ENCODE results near the gene CPE.

DNA sequence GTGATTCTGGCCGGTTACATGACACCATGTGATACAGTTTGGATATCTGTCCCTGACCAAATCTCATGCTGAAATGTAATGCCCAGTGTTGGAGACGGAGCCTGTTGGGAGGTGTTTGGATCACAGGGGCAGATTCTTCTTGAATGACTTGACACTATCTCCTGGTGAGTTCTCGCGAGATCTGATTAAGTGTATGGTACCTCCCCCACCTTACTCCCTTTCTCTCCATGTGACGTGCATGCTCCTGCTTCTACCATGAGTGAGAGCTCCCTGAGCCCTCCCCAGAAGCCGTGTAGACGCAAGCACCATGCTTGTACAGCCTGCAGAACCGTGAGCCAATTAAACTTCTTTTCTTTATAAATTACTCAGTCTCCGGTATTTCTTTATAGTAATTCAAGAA, 23.6 kb downstream of the CPE start:
- no peak for TF ChIP-seq GABPA (IDR thresholded peaks at IDR 0.05; ENCODE audit: low read depth)
- TF ChIP-seq, protein P1, sequence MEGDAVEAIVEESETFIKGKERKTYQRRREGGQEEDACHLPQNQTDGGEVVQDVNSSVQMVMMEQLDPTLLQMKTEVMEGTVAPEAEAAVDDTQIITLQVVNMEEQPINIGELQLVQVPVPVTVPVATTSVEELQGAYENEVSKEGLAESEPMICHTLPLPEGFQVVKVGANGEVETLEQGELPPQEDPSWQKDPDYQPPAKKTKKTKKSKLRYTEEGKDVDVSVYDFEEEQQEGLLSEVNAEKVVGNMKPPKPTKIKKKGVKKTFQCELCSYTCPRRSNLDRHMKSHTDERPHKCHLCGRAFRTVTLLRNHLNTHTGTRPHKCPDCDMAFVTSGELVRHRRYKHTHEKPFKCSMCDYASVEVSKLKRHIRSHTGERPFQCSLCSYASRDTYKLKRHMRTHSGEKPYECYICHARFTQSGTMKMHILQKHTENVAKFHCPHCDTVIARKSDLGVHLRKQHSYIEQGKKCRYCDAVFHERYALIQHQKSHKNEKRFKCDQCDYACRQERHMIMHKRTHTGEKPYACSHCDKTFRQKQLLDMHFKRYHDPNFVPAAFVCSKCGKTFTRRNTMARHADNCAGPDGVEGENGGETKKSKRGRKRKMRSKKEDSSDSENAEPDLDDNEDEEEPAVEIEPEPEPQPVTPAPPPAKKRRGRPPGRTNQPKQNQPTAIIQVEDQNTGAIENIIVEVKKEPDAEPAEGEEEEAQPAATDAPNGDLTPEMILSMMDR (IDR thresholded peaks at IDR 0.05; ENCODE audit: insufficient read depth, low read length): no peak
- TF ChIP-seq, protein P2, sequence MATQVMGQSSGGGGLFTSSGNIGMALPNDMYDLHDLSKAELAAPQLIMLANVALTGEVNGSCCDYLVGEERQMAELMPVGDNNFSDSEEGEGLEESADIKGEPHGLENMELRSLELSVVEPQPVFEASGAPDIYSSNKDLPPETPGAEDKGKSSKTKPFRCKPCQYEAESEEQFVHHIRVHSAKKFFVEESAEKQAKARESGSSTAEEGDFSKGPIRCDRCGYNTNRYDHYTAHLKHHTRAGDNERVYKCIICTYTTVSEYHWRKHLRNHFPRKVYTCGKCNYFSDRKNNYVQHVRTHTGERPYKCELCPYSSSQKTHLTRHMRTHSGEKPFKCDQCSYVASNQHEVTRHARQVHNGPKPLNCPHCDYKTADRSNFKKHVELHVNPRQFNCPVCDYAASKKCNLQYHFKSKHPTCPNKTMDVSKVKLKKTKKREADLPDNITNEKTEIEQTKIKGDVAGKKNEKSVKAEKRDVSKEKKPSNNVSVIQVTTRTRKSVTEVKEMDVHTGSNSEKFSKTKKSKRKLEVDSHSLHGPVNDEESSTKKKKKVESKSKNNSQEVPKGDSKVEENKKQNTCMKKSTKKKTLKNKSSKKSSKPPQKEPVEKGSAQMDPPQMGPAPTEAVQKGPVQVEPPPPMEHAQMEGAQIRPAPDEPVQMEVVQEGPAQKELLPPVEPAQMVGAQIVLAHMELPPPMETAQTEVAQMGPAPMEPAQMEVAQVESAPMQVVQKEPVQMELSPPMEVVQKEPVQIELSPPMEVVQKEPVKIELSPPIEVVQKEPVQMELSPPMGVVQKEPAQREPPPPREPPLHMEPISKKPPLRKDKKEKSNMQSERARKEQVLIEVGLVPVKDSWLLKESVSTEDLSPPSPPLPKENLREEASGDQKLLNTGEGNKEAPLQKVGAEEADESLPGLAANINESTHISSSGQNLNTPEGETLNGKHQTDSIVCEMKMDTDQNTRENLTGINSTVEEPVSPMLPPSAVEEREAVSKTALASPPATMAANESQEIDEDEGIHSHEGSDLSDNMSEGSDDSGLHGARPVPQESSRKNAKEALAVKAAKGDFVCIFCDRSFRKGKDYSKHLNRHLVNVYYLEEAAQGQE (IDR thresholded peaks at IDR 0.05; ENCODE audit: insufficient replicate concordance, low read depth): no peak

Data from HL-60 (cell line).